Muscle of leg (tissue), 11 donors: ENCODE data around the gene IRF3. TPM values are rescaled to one million over a fixed set of nuclear protein-coding genes. Genes with fewer than 3 reads are reported as not detected.

ENCODE experiments used
- DNase-seq: peaks from one replicate; pipeline ENCODE4 v3.0.0; 2013
- H3K27ac ChIP-seq: one replicate; pipeline ENCODE4 v1.5.1; 2013; ENCODE audit warnings: mild to moderate bottlenecking, low read length, control low read depth
- H3K27me3 ChIP-seq: one replicate; pipeline ENCODE4 v1.6.1; 2013; ENCODE audit warnings: low read length; ENCODE audit not compliant: control insufficient read depth, insufficient read depth
- H3K36me3 ChIP-seq: one replicate; pipeline ENCODE4 v1.6.1; 2013; ENCODE audit warnings: low read length; ENCODE audit not compliant: control insufficient read depth, insufficient read depth
- H3K4me1 ChIP-seq: one replicate; pipeline ENCODE4 v1.6.1; 2013; ENCODE audit warnings: low read length; ENCODE audit not compliant: control insufficient read depth, insufficient read depth
- H3K4me3 ChIP-seq: one replicate; pipeline ENCODE4 v1.5.1; 2013; ENCODE audit warnings: low read length, control low read depth
- H3K9me3 ChIP-seq: replicated peaks from 2 replicates; pipeline ENCODE4 v1.6.1; 2013; ENCODE audit warnings: low read depth, low read length; ENCODE audit not compliant: control insufficient read depth
- WGBS: methylation state at CpG from one replicate; pipeline ENCODE4 v1.1.5; 2013; ENCODE audit warnings: missing lambda C conversion rate; ENCODE audit not compliant: insufficient coverage; 5-methylcytosine and 5-hydroxymethylcytosine counted together
- polyA plus RNA-seq, 8 donors: library from polyadenylated mRNA; unstranded; fragments of 120-200 nt; gene quantifications; one replicate each; pipeline versions ENCODE4 v1.2.1 to v1.2.3, GENCODE V29; 2013; ENCODE audit warnings: inconsistent platforms in 1 of 8, low replicate concordance in 1 of 8; ENCODE audit not compliant: insufficient read length in 8 of 8, insufficient read depth in 1 of 8
- total RNA-seq: library from RNA; stranded (reverse); fragments of 120-200 nt; gene quantifications from one replicate; pipeline ENCODE4 v1.2.4, GENCODE V29; 2013

The IRF3 gene
- total and polyA plus RNA-seq, 9 donors = 29.2 to 47.9 (median 38.3) TPM

DNA sequence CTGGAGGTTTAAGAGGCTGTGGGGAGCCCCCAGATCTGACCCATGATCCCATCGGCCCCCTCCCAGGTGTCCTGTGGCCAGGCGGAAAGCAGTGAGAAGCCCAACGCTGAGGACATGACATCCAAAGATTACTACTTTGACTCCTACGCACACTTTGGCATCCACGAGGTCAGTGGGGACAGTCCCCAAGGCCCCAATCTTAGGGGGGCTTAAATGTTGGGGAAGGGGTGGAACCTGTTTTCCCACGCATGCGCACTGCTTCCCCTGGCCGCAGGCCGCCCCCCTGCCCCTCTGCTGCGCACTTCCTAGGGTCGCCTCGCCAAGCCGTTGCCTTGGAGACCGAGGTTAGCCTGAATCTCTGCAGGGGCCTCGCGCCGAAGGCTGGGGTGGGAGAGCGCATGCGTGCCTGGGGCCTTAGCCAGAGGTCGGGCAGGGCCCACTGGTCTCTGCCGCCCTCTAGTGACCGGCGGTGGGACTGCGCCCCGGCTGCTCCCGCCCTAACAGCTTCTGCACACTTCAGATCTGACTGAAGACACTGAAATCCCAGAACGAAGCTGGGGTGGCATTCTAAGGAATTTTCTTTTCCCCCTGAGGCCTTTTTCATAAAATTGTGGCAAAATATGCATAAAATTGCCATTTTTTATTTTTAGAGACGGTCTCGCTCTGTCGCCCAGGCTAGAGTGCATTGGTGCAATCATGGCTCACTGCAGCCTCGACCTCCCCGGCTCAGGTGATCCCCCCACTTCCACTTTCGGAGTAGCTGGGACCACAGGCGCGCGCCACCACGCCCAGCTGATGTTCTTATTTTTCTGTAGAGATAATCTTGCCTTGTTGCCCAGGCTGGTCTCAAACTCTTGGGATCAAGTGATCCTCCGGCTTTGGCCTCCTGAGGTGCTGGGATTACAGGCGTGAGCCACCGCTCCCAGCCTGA lies 15.0 kb upstream of the IRF3 start:
- Histone ChIP-seq H3K27ac (peak overlapping the region; percentile 89), H3K9me3 (no peaks in the 10 kb centered on the region), H3K4me1 (peaks cover 42% of the 10 kb centered on the region), H3K36me3 (peaks cover 46% of the 10 kb centered on the region), H3K27me3 (no peaks in the 10 kb centered on the region), H3K4me3 (peak overlapping the region; percentile 0)
- DNase-seq = peak; percentile 95
- 25% methylated on average over 27 of the region's 40 CpGs for WGBS

GRCh38 chr19:49679771-49680413 lies 14.2 kb upstream of the IRF3 start:
- Histone ChIP-seq H3K9me3 (no peaks in the 10 kb centered on the region), H3K4me3 (peak overlapping the region; percentile 0), H3K27me3 (no peaks in the 10 kb centered on the region), H3K36me3 (peaks cover 40% of the 10 kb centered on the region), H3K4me1 (peaks cover 41% of the 10 kb centered on the region), H3K27ac (peak overlapping the region; percentile 89)
- no peak for DNase-seq
- 49% methylated on average over 4 of the region's 10 CpGs for WGBS

- peaks cover 41% of the 10 kb centered on the region for H3K4me1 ChIP-seq
- DNase-seq = peak; percentile 73
- no peaks in the 10 kb centered on the region for H3K27me3 ChIP-seq
- no peaks in the 10 kb centered on the region for H3K9me3 ChIP-seq
- H3K27ac ChIP-seq = peak overlapping the region; percentile 89
- H3K4me3 ChIP-seq = no peak overlapping the region
- WGBS = 92% methylated on average over 1 of the region's 12 CpGs
- peaks cover 32% of the 10 kb centered on the region for H3K36me3 ChIP-seq
Measured at GRCh38 chr19:49678985-49679770, 13.5 kb upstream of the IRF3 start.

DNA sequence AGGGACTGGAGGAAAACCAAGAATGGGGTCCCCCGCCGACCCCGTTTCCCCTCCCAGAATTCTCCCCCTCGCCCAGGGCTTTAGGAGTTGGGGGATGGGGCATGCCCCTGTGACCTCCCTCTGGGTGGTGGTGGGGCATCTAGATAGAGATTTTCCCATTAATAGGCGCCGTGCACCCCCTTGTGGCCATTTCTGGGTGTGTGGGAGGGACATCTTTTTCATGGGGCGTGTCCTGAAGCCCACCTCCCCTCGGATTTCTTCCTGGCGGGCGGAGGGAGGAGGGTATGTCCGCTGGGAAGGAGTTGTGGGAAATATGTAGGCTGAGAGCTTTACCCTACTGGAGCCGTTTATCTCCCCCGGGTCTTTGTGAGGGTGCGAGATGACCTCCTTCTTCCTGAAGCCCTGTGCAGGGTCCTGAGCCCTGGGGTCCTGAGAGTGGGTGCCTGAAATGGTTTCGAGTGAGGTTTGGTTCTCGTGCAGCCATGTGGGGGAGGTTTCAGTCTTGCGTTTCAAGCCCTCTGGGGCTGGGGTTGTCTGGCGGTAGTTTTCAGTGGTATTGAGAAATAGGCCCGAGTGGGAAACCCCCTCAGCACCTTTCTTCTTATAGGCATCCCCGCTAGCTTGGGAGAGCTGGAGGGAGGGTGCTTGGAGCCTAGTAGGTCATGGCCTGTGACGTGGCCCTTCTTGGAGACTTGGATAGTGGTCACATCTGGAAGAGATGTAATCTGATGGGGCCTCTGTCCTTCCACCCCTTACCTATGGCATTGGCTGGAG lies 12.4 kb upstream of the IRF3 start:
- no peaks in the 10 kb centered on the region for H3K27me3 ChIP-seq
- no peaks in the 10 kb centered on the region for H3K9me3 ChIP-seq
- peaks cover 41% of the 10 kb centered on the region for H3K4me1 ChIP-seq
- H3K27ac ChIP-seq = peak overlapping the region; percentile 99
- WGBS = 1% methylated on average over 8 of the region's 21 CpGs
- peak overlapping the region; percentile 100 for H3K4me3 ChIP-seq
- peak; percentile 87 for DNase-seq
- peaks cover 23% of the 10 kb centered on the region for H3K36me3 ChIP-seq

DNA sequence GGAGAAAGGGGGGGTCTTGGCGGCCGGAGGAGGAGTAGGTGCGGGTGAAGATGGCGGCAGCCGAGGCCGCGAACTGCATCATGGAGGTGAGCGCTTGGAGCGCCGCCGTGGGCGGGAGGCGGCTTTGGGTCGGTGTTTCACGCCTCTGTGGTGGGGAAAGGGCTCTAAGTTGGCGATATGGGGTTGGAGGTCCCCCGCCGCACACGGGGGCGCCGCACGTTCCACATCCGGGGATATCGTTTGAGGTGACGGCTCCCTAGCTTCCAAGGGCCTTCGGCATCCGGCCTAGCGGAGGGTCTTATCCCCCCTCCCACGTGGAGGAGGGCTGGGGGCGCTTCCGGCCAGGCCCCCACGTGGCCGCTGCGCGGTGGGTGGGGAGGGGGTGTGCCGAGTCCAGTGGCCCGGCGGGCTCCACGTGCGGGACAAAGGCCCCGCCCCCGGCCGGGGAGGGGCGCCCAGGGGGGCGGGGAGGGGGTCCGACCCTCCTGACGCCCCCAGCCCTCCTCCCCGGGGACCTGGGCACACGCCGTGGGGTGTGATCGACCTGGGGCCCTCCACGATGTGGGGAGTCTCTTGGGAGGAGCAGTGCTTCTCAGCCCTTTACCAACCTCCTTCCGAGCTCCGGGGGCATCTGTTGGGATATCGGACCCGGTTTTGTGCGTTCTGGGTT lies 11.7 kb upstream of the IRF3 start, which contains the start of gene PRMT1:
Gene PRMT1 (plus strand): TSS at position 41 of the 670 bp plus-strand sequence. CDS start 10 bp downstream, at position 51.
- peaks cover 16% of the 10 kb centered on the region for H3K36me3 ChIP-seq
- no peaks in the 10 kb centered on the region for H3K27me3 ChIP-seq
- peak within 1 kb of the TSS; percentile 99 for H3K27ac ChIP-seq
- H3K9me3 ChIP-seq = no peaks in the 10 kb centered on the region
- peak; percentile 83 for DNase-seq
- H3K4me1 ChIP-seq = peaks cover 41% of the 10 kb centered on the region
- H3K4me3 ChIP-seq = peak within 1 kb of the TSS; percentile 100
- WGBS = 0% methylated on average over 24 of the region's 57 CpGs

GRCh38 chr19:49676784-49677230 lies 11.2 kb upstream of the IRF3 start:
- Histone ChIP-seq H3K27ac (peak overlapping the region; percentile 99), H3K27me3 (no peaks in the 10 kb centered on the region), H3K4me1 (peaks cover 44% of the 10 kb centered on the region), H3K36me3 (peaks cover 11% of the 10 kb centered on the region), H3K9me3 (no peaks in the 10 kb centered on the region), H3K4me3 (peak overlapping the region; percentile 100)
- peak; percentile 100 for DNase-seq
- 0% methylated on average over 33 of the region's 34 CpGs for WGBS

DNA sequence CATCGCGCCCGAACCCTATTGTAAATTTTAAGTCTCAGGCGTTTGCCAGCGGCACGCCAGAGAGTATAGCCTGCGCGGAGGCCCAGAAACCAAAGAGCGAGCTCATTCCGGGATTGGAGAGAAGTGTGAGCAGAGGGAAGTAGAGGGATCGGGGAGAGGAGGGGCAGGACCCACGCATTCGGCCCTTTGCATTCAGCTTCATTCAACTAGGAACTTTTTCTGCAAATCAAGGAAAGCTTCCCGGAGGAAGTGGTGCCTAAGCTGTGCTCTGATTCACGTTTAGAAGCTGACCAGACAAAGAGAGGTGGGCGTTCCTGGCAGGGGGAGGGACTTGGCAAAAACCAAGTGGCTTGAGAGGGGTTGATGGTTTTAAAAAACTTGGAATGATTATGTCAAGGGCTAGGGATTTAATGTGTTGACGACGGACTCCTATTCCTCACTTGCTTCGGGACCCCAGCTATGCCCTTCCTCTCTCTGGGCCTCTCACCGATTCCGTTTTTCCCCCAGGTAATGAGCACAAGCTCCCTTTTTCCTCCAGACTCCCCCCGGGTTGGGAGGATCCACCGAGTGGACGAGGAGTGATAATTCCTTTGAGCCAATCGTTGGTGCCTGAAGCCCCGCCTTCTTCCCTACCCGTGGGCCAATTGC lies 10.6 kb upstream of the IRF3 start:
- no peaks in the 10 kb centered on the region for H3K9me3 ChIP-seq
- peaks cover 5% of the 10 kb centered on the region for H3K36me3 ChIP-seq
- peak overlapping the region; percentile 98 for H3K27ac ChIP-seq
- DNase-seq = peak; percentile 97
- peaks cover 44% of the 10 kb centered on the region for H3K4me1 ChIP-seq
- WGBS = under 1% methylated on average over 17 of the region's 27 CpGs
- H3K27me3 ChIP-seq = no peaks in the 10 kb centered on the region
- H3K4me3 ChIP-seq = peak overlapping the region; percentile 48

DNA sequence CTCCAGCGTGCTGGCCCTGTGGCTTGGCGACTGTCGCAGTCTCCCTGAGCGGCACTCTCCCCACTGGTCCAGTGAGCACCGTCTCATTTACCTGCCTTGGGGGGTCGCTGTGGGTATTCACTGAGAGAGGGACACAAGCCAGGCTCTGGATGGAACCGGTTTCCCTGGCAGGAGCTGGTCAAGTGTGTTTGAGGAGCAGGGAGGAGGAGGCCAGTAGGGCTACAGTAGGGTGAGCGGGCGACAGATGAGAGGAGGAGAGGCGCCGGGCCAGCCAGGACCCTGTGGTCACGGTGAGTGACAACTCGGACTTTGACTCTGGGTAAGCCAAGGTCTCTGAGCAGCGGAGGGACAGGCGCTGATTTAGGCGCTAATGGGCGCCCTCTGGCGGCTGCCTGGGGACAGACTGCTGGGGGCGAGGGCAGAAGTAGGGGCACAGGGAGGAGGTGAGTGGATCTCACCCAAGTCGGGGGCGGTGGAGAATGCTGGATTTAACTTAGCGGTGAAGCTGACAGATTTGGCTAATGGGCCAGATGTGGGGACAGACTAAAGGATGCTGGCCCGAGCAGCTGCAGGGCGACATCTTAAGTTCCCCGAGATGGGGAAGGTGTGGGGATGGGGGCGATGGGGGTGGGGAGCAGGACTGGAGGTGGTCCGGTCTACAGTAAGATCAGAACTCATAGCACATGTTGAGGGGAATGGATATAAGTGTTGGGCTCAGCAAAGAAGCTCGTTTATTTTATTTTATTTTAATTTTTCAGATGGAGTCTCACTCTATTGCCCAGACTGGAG lies 6.7 kb upstream of the IRF3 start:
- DNase-seq = peak; percentile 72
- Histone ChIP-seq H3K36me3 (peaks cover 18% of the 10 kb centered on the region), H3K27me3 (no peaks in the 10 kb centered on the region), H3K4me3 (no peak overlapping the region), H3K27ac (peak overlapping the region; percentile 35), H3K9me3 (no peaks in the 10 kb centered on the region), H3K4me1 (peaks cover 10% of the 10 kb centered on the region)
- 12% methylated on average over 24 of the region's 28 CpGs for WGBS
